H9 (cell line): ENCODE measurements around the gene PFDN4. TPM values are rescaled to one million over a fixed set of nuclear protein-coding genes. Genes with fewer than 3 reads are reported as not detected.

Experiments
- DNase-seq: peaks from one replicate; pipeline ENCODE4 v3.0.0-alpha.2; 2017
- H2AFZ ChIP-seq: one replicate; pipeline ENCODE4 v1.6.1; 2013; ENCODE audit warnings: mild to moderate bottlenecking, low read length, control low read depth, moderate library complexity
- H2AK5ac ChIP-seq: 2 replicates; pipeline ENCODE4 v1.6.1; 2013; ENCODE audit warnings: low read length, control low read depth, mixed read lengths; ENCODE audit not compliant: insufficient read length
- H2BK120ac ChIP-seq: one replicate; pipeline ENCODE4 v1.6.1; 2013; ENCODE audit warnings: low read depth, mild to moderate bottlenecking, low read length, control low read depth, inconsistent platforms; ENCODE audit not compliant: poor library complexity, severe bottlenecking
- H2BK12ac ChIP-seq: 2 replicates; pipeline ENCODE4 v1.6.1; 2013; ENCODE audit warnings: low read length, control low read depth, mixed read lengths, low read depth; ENCODE audit not compliant: insufficient read length
- H2BK15ac ChIP-seq: 2 replicates; pipeline ENCODE4 v1.6.1; 2013; ENCODE audit warnings: low read depth, low read length, control low read depth
- H2BK20ac ChIP-seq: one replicate; pipeline ENCODE4 v1.6.1; 2013; ENCODE audit warnings: low read depth, mild to moderate bottlenecking, low read length, control low read depth, inconsistent platforms; ENCODE audit not compliant: poor library complexity, severe bottlenecking
- H2BK5ac ChIP-seq: 2 replicates; pipeline ENCODE4 v1.6.1; 2013; ENCODE audit warnings: low read length, control low read depth, mixed read lengths; ENCODE audit not compliant: insufficient read length
- H3K14ac ChIP-seq: 2 replicates; pipeline ENCODE4 v1.6.1; 2013; ENCODE audit warnings: low read length, control low read depth; ENCODE audit not compliant: insufficient read depth
- H3K18ac ChIP-seq: 2 replicates; pipeline ENCODE4 v1.6.1; 2013; ENCODE audit warnings: low read depth, mild to moderate bottlenecking, mixed read lengths, low read length, control low read depth; ENCODE audit not compliant: insufficient read length
- H3K23ac ChIP-seq: 2 replicates; pipeline ENCODE4 v1.6.1; 2013; ENCODE audit warnings: low read length, control low read depth, mixed read lengths, low read depth; ENCODE audit not compliant: insufficient read length
- H3K23me2 ChIP-seq: 2 replicates; pipeline ENCODE4 v1.6.1; 2013; ENCODE audit warnings: low read depth, mild to moderate bottlenecking, mixed read lengths, low read length, control low read depth; ENCODE audit not compliant: insufficient read length, poor library complexity, severe bottlenecking
- H3K27ac ChIP-seq: 2 replicates; pipeline ENCODE4 v1.5.1; 2013; ENCODE audit warnings: low read length, control low read depth, mixed read lengths, low read depth; ENCODE audit not compliant: insufficient read length
- H3K27me3 ChIP-seq: 2 replicates; pipeline ENCODE4 v1.6.1; 2013; ENCODE audit warnings: low read length, control low read depth, inconsistent platforms; ENCODE audit not compliant: insufficient read depth
- H3K4ac ChIP-seq: 2 replicates; pipeline ENCODE4 v1.6.1; 2013; ENCODE audit warnings: low read depth, mild to moderate bottlenecking, control low read depth, inconsistent platforms, low read length, moderate library complexity
- H3K4me1 ChIP-seq: 2 replicates; pipeline ENCODE4 v1.6.1; 2013; ENCODE audit warnings: low read length, control low read depth, inconsistent platforms; ENCODE audit not compliant: insufficient read depth
- H3K4me2 ChIP-seq: 2 replicates; pipeline ENCODE4 v1.6.1; 2013; ENCODE audit warnings: low read length, control low read depth, mixed read lengths; ENCODE audit not compliant: insufficient read length, insufficient read depth
- H3K56ac ChIP-seq: 2 replicates; pipeline ENCODE4 v1.6.1; 2013; ENCODE audit warnings: low read depth, mild to moderate bottlenecking, mixed read lengths, low read length, control low read depth; ENCODE audit not compliant: insufficient read length
- H3K79me1 ChIP-seq: 2 replicates; pipeline ENCODE4 v1.6.1; 2013; ENCODE audit warnings: low read depth, mild to moderate bottlenecking, moderate library complexity, low read length, control low read depth, inconsistent platforms; ENCODE audit not compliant: insufficient read depth, poor library complexity, severe bottlenecking
- H3K79me2 ChIP-seq: 2 replicates; pipeline ENCODE4 v1.6.1; 2013; ENCODE audit warnings: low read length, control low read depth, inconsistent platforms; ENCODE audit not compliant: insufficient read depth
- H3K9ac ChIP-seq: 2 replicates; pipeline ENCODE4 v1.6.1; 2013; ENCODE audit warnings: low read length, control low read depth, mixed read lengths; ENCODE audit not compliant: insufficient read length; ENCODE audit errors: extremely low read depth
- H3K9me3 ChIP-seq: one replicate; pipeline ENCODE4 v1.6.1; 2013; ENCODE audit warnings: low read depth, low read length, inconsistent platforms; ENCODE audit not compliant: control insufficient read depth
- H3T11ph ChIP-seq: one replicate; pipeline ENCODE4 v1.6.1; 2013; ENCODE audit warnings: mild to moderate bottlenecking, low read length, control low read depth, inconsistent platforms
- H4K20me1 ChIP-seq: one replicate; pipeline ENCODE4 v1.6.1; 2013; ENCODE audit not compliant: control insufficient read depth, insufficient read length, insufficient read depth
- H4K5ac ChIP-seq: 2 replicates; pipeline ENCODE4 v1.6.1; 2013; ENCODE audit warnings: low read depth, mild to moderate bottlenecking, mixed read lengths, low read length, control low read depth; ENCODE audit not compliant: insufficient read length
- H4K8ac ChIP-seq: replicated peaks from 2 replicates; pipeline ENCODE4 v1.6.1; 2013; ENCODE audit warnings: low read length, control low read depth, mixed read lengths, low read depth; ENCODE audit not compliant: insufficient read length
- H4K91ac ChIP-seq: 2 replicates; pipeline ENCODE4 v1.6.1; 2013; ENCODE audit warnings: low read depth, mild to moderate bottlenecking, moderate library complexity, mixed read lengths, low read length, control low read depth; ENCODE audit not compliant: insufficient read length
- H3K27ac Mint-ChIP-seq, 3 experiments: 2 replicates in 2 of 3; 3 replicates in 1 of 3; pipeline ENCODE4 v1.8.0; 2020 to 2021; ENCODE audit warnings: mixed read lengths in 3 of 3, mild to moderate bottlenecking in 1 of 3, moderate library complexity in 1 of 3
- H3K27me3 Mint-ChIP-seq: 2 replicates; pipeline ENCODE4 v1.8.0; 2021; ENCODE audit warnings: low read depth, mild to moderate bottlenecking, moderate library complexity, mixed read lengths
- H3K36me3 Mint-ChIP-seq, 3 experiments: 2 replicates in 2 of 3; 3 replicates in 1 of 3; pipeline ENCODE4 v1.8.0; 2020 to 2021; ENCODE audit warnings: low read depth in 3 of 3, mixed read lengths in 3 of 3; ENCODE audit not compliant: insufficient read depth in 1 of 3
- H3K4me1 Mint-ChIP-seq, 2 experiments: 2 replicates each; pipeline ENCODE4 v1.8.0; 2020; ENCODE audit warnings: mixed read lengths in 2 of 2
- H3K4me3 Mint-ChIP-seq, 2 experiments: 2 replicates in 1 of 2; 3 replicates in 1 of 2; pipeline ENCODE4 v1.8.0; 2020 to 2021; ENCODE audit warnings: mild to moderate bottlenecking in 2 of 2, mixed read lengths in 2 of 2, moderate library complexity in 1 of 2
- H3K9me3 Mint-ChIP-seq, 2 experiments: 2 replicates in 1 of 2; 3 replicates in 1 of 2; pipeline ENCODE4 v1.8.0; 2020; ENCODE audit warnings: mild to moderate bottlenecking in 2 of 2, mixed read lengths in 2 of 2, moderate library complexity in 1 of 2
- CTCF ChIP-seq: fragments of 200-600 bp; sonication (generic); conservative IDR thresholded peaks from 3 replicates; pipeline ENCODE4 v1.8.0; 2021; ENCODE audit warnings: antibody characterized with exemption, mild to moderate bottlenecking
- whole genome bisulfite sequencing: extraction: QIAGEN DNeasy Blood & Tissue Kit; methylation state at CpG from one replicate; pipeline ENCODE4 v1.1.7; 2013; ENCODE audit warnings: missing lambda C conversion rate, low lambda C conversion rate, mixed read lengths; ENCODE audit not compliant: insufficient read length; ENCODE audit errors: extremely low coverage; 5-methylcytosine and 5-hydroxymethylcytosine counted together
- total RNA-seq: library from RNA; stranded (reverse); gene quantifications from 2 replicates; pipeline ENCODE4 v1.2.1, GENCODE V29; 2021

Gene PFDN4
- total RNA-seq, 1 experiment from 2014 or later = 73.6 TPM

GRCh38 chr20:54176610-54177009 is 31.3 kb upstream of the PFDN4 start:
- Histone ChIP-seq H2BK20ac (no peak overlapping the region), H3K14ac (no peak overlapping the region), H3K23ac (no peak overlapping the region), H2AK5ac (no peak overlapping the region), H3K4me1 (no peaks in the 10 kb centered on the region), H3K18ac (no peak overlapping the region), H3K79me2 (no peaks in the 10 kb centered on the region), H2BK15ac (no peak overlapping the region), H3K23me2 (peaks cover 23% of the 10 kb centered on the region), H3T11ph (no peak overlapping the region), H3K27me3 (peaks cover 31% of the 10 kb centered on the region), H4K20me1 (no peaks in the 10 kb centered on the region), H3K9ac (no peak overlapping the region), H3K4ac (no peak overlapping the region), H3K79me1 (no peaks in the 10 kb centered on the region), H2BK120ac (no peak overlapping the region), H2BK12ac (no peak overlapping the region), H3K27ac (no peak overlapping the region), H4K5ac (no peak overlapping the region), H4K91ac (no peak overlapping the region), H3K9me3 (no peaks in the 10 kb centered on the region), H2BK5ac (no peak overlapping the region), H4K8ac (no peak overlapping the region), H2AFZ (no peak overlapping the region), H3K56ac (no peak overlapping the region), H3K4me2 (no peak overlapping the region)
- Mint-ChIP-seq H3K4me3 (no peak overlapping the region; a peak in 1 of 5 replicates), H3K9me3 (peaks cover 0 to 2% of the 10 kb centered on the region in 2 experiments; a peak in 1 of 5 replicates), H3K27me3 (peaks cover 55% of the 10 kb centered on the region), H3K4me1 (peaks cover 18 to 22% of the 10 kb centered on the region in 2 experiments), H3K27ac (no peak overlapping the region), H3K36me3 (no peaks in the 10 kb centered on the region)
- WGBS = no CpG with 5 or more reads among the region's 2 CpGs
- TF ChIP-seq CTCF = no peak
- DNase-seq = no peak
